ENCODE data around the gene CAPN12.

The CAPN12 gene

DNA sequence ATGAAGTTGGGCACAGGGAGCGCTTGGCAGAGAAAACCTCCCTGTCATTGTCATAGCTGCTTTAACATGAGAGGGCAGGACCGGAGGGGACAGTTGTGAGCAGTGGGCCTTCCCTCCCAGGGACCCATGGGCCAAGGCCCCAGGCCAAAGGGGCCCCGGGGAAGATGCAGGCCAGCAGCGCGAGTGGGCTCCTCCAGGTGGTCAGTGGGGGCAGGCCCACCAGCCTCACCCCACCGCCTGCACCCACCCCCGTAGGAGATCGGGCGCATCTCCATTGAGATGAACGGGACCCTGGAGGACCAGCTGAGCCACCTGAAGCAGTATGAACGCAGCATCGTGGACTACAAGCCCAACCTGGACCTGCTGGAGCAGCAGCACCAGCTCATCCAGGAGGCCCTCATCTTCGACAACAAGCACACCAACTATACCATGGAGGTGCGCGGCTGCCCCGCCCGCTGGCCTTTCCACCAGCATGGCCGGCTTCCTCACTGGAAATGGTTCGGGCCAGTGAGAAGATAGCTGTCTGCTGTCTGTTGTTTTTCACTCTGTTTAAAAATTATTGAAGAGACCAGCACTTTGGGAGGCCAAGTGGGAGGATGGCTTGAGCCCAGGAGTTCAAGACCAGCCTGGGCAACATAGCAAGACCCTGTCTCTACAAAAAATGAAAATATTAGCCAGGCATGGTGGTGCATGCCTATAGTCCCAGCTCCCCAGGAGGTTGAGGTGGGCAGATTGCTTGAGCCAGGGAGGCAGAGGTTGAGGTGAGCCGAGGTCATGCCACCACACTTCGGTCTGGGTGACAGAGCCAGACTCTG is 18.6 kb downstream of the CAPN12 start:
- no peak for DNase-seq

DNA sequence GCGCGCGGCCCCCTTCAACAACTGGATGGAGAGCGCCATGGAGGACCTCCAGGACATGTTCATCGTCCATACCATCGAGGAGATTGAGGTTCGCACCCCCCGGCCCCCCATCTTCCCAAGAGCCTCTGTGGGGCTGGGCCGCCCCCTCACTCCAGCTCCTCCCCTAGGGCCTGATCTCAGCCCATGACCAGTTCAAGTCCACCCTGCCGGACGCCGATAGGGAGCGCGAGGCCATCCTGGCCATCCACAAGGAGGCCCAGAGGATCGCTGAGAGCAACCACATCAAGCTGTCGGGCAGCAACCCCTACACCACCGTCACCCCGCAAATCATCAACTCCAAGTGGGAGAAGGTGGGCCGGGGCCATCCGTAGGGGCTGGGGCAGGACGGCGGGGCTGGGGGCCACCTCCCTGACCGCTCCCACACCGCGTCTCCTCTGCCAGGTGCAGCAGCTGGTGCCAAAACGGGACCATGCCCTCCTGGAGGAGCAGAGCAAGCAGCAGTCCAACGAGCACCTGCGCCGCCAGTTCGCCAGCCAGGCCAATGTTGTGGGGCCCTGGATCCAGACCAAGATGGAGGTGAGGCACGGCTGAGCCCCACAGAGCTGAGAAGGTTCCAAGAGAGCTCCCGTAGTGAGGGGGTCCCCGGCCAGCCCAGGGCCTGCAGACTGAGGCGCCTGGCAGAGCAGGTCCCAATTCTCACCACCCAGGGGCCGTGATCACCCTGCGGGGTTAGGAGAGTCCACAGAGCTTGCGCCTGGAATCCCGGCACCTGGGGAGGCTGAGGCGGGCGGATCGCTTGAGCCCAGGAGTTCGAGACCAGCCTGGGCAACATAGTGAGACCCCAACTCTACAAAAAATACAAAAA is 20.1 kb downstream of the CAPN12 start:
- DNase-seq: no peak

DNA sequence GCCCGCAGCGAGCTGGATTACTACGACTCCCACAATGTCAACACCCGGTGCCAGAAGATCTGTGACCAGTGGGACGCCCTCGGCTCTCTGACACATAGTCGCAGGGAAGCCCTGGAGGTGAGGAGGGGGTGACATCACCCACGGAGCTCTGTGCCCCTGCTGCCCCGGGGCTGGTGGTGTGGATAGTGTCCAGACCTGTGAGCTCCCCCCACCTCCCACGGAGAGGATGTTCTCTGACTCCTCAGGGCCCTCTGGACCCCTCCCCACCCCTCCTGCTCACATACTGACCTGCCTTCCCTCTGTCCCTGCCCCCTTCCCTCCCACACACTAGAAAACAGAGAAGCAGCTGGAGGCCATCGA is 20.7 kb downstream of the CAPN12 start:
- no peak for DNase-seq

DNA sequence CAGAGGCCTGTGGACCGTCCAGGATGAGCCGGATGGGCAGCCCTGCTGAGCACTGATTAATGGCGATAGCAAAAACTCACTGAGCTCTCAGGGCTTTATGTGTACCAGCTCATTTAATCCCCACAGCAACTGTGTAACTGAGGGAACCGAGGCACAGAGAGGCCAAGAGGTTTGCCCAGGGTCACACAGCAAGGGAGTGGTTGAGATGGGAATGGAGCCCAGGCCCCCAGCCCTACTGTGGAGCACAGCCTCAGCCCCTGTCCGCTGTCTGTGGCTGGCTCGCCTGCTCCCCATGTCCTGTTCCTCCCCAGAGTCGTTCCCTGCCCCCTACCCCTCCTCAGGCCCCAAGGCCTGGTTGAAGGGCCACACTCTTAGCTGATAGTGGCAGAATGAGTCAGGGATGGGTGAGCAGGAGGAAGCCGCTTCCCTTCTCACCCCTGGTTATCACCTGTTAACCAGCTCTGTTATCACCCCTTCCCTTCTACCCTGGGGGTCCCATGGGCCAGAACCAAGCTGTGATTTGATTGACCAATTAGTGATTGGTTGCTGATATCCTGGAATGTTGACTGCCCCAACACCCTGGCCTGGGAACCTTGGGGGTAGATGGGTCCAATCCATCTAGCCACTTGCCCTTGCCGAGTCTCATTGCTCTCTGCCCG is 21.2 kb downstream of the CAPN12 start:
- DNase-seq: no peak

DNA sequence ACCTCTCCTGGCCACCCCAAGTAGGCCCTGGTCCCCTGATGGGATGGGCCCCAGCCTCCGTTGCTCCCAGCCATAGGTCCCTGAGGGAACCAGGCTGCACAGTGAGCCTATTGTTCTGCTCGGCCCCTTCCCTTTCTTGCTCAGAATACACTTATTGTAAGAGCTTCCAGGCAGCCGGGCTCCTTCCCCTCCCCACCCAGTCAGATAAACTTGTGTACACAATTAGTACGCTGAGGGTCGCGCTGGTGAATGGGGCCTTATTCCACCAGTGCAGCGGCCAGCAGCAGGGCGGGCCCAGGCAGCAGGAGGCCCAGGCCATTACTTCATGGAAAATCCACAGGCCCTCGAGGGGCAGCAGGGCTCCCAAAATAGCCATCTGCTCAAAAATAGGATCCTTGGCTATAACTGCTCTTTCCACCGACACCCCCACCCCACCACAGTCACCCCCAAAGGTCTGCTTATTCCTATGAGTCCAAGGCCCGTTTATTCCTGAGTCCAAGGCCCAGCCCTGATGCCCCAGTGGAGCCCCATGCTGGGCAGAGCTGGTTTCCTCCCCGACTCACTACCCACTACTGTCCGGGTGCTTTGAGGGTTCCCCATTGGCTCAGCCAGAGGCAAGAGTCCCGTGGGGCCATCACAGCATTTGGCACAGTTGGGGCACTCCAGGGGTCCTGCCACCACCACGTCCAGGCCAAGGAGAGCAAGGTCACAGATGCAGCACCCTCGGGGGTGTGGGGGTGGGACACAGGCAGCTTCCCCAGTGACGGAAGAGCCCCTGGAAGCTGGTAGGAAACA is 22.1 kb downstream of the CAPN12 start:
- DNase-seq: no peak

DNA sequence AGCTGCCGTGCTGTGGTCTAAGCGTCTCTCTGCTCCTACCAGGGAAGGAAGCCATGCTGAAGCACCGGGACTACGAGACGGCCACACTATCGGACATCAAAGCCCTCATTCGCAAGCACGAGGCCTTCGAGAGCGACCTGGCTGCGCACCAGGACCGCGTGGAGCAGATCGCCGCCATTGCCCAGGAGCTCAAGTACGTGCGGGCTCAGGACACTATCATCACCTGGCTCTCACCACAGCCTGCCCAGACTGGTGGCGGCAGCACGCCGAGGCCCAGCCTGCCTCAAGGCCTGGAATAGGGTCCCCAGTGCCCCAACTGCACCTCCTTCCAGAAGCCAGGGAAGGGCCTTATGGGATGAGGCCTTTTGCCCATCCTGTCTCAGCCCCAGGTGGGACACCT is 22.8 kb downstream of the CAPN12 start:
- no peak for DNase-seq

DNA sequence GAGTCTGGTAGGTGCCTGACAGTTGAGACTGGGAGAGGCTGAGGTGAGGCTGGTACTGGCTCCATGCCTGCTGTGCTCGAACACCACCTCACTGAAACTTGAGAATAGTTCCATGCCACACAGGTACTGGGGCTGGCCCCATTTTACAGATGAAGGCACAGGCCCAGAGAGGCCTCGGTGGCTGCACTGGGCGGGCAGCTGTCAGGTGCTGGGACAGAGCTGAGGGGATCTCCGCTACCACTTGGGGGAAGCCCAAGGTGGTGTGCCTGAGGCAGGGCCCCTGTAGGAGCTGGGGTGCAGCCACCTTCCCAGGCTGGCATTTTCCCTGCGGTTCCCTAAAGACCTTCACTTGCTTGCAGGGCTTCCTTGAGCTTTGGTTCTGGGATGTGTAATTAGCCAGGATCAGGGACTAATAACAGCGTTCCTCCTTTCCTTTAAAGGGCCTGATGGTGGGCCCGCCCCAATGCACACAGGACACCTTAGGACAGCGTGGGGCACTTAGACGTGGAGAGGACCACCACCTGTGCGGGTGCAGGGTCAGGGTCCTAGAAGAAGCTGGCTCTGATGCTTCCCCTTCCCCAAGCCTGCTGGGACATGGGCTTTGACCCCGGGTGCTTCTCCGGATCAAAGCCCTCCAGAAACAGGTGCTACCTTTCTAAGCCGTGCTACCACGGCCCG is 23.6 kb downstream of the CAPN12 start:
- DNase-seq: no peak

DNA sequence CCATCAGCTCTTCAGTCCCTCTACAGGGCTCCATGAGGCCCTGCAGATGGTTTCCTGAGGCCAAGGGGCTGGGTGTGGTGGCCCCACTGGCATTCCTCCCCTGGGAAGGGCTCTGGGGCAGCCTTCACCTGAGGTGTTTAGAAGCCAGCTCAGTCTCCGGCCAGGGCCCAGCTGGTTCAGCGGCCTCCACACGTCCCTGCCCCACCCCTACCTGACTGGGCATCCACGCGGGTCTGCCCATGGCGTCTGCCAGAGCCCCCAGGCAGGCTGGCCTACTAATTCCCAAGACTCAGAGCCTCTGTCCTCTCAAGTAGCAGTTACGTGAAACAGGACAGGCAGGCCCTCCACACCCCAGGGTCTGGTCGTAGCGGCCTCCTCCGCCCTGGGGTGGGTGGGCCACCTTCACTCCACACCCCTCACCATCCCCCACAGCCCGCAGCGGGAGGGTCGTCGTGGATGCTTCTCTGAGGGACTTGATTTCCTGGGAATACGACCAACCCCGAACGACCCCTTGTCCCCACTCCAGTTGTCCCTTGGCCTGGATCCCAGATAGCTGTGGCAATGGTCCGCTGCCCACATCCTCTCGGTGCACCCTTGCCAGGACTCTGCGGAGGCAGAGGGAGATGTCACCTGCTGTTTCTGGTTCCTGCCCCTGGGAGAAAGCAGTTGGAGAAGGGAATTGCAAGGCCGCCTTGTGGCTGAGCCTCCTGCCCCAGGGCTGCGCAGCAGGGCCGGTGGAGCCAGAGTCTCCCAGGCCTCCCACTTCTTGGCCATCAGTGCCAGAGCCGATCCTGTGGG is 24.3 kb downstream of the CAPN12 start:
- DNase-seq: no peak

DNA sequence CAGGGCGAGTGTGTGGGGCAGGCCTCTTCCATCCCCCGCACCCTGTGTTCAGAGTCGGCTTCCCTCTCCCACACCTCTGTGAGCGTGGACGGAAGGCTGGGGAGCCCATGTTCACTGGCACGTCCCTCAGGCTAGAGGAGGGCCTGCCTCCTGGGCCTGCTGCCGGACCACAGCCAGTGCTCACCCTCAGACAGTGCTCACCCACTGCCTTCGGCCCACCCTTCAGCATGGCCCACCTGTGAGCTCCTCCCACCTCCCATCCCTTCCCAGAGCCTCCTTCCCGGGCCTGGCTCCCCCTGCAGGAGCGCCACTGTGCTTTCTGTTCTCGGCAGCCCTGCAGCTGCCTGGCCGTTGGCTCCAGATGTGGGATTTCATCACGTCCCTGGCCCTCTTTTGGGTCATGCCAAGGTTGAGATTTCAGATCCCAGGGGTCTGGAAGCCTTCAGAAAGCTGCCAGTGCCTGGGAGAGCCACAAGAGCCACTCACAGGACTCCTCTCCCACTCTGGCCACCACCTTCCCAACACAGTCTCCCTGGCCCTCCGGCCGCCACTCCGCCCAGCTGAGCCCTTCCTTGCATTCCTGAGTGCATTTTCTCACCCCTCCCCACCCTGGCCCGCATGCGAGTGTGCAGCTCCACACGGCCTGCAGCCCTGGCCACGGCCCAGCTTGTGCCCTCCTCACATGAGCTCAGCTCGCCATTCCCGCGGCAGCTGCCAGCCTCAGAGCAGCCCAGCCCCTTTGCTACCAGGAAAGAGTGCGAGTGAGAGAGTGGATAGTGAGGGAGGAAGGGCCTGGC is 25.3 kb downstream of the CAPN12 start:
- DNase-seq: no peak

DNA sequence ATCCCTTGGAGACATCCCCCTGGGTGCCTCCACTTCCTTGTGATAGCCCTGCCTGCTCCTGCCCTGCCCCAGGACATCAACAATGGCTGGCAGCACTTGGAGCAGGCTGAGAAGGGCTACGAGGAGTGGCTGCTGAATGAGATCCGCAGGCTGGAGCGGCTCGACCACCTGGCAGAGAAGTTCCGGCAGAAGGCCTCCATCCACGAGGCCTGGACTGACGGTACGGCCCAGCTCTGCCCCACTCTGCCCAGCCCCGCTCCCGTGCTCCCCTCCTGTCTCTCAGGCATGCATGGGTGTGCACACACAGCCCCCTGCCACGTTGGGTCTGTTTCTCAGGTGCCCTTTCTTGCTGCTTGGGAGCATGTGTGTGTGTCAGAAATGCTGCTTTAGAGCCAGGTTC is 26.4 kb downstream of the CAPN12 start:
- DNase-seq: no peak

DNA sequence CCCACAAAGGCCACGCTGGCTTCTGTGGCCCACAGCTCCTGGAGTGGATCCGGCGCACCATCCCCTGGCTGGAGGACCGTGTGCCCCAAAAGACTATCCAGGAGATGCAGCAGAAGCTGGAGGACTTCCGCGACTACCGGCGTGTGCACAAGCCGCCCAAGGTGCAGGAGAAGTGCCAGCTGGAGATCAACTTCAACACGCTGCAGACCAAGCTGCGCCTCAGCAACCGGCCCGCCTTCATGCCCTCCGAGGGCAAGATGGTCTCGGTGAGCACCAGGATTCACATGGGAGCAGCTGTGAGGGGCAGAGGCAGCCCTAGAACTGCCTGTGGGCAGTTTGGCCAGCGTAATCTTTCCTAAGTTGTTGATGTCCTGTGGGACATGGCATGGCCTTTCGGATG is 27.2 kb downstream of the CAPN12 start:
- no peak for DNase-seq

DNA sequence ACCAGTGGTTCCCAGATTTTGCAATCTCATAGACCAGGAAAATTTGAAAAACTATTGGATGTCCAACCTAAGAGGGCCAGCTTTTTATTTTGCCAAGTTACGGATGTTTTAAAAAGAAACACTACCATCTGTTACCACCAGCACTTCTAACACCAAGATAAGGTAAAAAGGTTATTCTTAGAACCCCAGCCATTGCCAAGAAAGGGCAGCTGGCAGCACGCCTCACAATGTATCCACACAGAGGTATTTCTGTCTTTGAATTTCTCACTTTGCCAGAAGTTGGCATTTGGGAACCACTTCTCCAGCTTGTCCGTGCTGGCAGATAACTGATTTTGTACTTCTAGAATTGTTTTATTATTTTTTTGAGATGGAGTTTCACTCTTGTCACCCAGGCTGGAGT is 28.7 kb downstream of the CAPN12 start:
- no peak for DNase-seq

DNA sequence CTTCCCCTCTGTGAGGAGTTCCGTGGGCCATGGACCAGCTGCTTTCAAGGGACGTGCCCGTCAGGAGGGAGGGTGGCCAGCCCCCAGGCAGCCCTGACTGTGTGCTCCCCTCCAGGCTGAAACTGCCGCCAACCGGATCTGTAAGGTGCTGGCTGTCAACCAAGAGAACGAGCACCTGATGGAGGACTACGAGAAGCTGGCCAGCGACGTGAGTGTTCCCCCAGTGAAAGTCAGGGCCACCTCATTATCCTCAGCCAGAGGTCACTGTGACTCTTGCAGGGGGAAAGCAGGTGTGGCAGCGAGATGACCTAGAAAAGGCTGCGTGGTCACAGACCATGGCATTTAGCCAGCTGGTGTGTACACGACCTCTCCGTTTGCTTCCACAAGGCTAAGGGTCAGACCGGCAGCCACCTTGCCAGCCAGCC is 29.9 kb downstream of the CAPN12 start:
- no peak for DNase-seq

DNA sequence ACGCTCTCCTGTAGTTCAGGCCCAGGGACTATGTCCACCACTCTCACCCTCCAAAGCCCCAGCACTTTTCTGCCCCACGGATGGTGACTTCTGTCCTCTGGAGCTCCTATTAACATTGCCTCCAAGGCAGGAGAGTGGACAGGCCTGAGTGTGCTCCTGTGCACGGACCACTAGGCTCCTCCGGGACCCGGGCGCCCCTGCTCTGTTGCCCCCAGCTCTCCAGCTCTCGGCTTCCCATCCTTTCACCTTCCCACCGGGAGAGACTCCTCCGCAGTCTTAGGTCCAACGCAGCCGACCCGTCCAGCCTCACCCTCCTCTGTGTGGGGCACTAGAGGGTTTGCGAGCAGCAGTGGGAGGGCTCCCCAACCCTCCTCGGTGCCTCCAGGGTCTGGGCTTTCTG is 30.4 kb downstream of the CAPN12 start:
- DNase-seq: no peak

DNA sequence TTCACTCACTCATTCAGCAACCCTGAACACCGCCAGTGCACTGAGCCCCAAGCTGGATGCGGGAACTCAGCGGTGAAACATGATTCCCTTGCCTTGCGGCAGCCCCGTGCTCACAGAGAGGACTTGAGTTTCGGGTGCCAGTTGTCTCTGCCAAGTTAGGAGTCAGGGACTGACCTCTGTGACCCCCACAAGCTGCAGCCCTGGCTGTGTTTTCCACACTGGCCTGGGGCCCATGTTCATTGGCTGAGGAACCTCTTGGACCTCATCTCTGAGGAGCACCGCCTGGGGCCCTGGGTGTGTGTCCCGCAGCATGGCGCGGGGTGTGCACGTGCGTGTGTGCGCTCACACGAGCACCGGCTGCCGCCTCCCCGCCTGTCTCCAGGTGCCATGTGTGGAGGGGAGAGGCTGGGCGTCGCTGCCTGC is 31.0 kb downstream of the CAPN12 start:
- DNase-seq: no peak

DNA sequence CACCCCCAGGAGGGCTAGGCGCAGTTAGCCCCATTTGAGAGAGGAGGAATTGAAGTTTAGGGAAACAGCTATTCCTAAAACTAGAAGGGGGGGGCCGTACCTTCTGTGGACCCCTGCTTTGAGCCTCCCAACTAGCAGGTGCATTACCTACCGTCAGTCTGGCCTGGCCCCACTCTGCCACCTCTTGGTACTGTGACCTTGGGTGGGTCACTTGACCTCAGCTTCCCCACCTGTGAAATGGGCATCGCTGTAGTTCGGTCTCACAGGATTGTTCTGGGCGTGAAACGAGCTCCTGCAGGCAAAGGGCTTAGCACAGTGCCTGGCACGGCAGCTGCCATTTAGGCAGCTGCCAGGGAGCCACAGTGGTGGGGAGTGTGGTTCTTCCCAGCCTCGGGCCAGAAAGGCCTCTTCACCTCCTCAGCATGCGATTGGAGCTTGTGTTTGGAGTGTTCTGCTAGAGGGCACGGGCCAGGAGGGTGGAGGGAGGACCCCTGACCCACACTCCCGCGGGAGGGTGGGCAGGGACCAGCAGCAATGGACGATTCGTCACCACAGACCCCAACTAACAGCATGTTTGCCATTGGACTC is 32.0 kb downstream of the CAPN12 start:
- DNase-seq: no peak

DNA sequence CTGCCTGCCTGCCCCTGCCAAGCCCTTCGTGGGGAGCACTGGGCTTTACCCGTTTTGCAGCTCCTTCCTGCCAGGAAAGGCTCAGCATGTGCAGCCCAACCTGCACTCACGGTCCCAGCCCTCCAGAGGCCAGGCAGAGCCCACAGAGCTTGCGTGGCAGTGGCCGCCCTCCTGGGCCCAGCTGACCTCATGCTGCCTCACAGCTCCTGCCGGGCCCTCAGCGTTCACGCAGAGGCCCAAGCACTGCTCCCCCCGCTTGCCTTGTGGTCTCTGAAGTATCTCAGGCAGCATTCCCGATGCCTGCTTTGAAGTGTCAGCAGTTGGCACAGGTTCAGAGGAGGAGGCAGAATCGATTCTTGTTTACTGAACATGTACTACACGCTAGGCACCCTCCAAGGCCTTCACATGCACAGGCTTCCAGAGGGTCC is 32.5 kb downstream of the CAPN12 start:
- DNase-seq: no peak

DNA sequence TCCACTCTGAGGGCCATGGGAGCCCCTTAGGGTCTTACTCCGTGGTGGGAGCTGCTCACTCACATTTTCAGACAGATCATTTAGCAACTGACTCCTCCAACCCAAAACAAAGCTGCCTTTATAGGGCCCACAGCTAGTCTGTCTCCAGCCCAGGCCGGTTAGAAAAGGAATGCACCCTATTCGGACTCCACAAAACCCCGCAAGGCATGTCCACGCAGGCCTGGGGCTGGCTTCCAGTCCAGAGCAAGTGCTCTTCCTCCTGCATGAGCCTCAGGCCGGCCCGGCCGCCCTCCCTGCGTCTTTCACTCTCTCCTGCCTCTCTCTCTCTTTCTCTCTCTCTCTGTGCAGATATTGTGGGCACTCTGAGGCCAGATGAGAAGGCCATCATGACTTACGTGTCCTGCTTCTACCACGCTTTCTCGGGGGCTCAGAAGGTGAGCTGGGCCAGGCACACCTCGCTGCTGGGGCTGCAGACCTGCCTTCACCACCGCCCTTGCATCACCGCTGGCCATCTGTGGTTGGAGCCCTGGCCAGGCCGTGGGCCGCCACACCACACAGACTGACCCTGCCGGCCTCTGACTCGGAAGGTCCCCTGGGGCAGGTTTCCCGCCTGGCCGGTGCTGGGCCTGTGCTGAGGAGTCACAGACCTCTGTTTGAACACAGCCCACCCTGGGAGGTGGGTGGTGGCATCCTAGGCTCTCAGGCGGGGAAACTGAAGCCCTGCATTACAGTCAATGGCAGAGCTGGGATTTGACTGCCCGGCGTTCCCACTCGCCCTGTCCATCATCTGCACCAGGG is 33.1 kb downstream of the CAPN12 start:
- no peak for DNase-seq

DNA sequence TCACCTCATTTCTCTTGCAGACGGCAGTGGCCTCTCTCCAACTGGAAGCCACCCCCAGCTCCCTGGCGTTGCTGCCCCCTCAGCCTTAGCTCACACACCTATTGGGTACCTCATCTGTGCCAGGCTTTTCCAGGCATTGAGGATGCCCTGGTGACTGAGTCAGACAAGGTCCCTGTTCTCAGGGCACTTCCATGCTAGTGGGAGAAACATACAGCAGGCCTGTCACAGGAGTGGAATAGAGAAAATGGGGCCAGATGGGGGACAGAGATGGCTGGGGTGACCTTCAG is 33.9 kb downstream of the CAPN12 start:
- DNase-seq: no peak
